OCI-LY1 (cell line): Measurements from ENCODE around the gene PRKD2.
A peak's percentile ranks its signal among the peaks of the same experiment; 100 is the strongest.

ENCODE experiments used
- H2AFZ ChIP-seq: fragments of 200-600 bp; sonication (generic), shearing (Covaris generic); 2 replicates; pipeline ENCODE4 v1.6.0; 2014; ENCODE audit warnings: antibody characterized with exemption, mild to moderate bottlenecking, low read length
- H3F3A ChIP-seq: fragments of 200-600 bp; sonication (generic), shearing (Covaris generic); 2 replicates; pipeline ENCODE4 v1.6.0; 2014; ENCODE audit warnings: mild to moderate bottlenecking, antibody characterized with exemption, low read length, moderate library complexity; ENCODE audit not compliant: insufficient read depth
- H3K27ac ChIP-seq: fragments of 200-600 bp; sonication (generic); 2 replicates; pipeline ENCODE4 v1.5.1; 2014; ENCODE audit warnings: low read length, mixed run types, mild to moderate bottlenecking, low read depth; ENCODE audit not compliant: poor library complexity, severe bottlenecking
- H3K27me3 ChIP-seq: fragments of 200-600 bp; sonication (generic); 2 replicates; pipeline ENCODE4 v1.6.0; 2014; ENCODE audit warnings: antibody characterized with exemption, mild to moderate bottlenecking, low read length, moderate library complexity; ENCODE audit not compliant: insufficient read depth
- H3K36me3 ChIP-seq: fragments of 200-600 bp; sonication (generic); 2 replicates; pipeline ENCODE4 v1.6.1; 2014; ENCODE audit warnings: mild to moderate bottlenecking, antibody characterized with exemption, low read length, moderate library complexity, mixed read lengths; ENCODE audit not compliant: insufficient read depth
- H3K4me1 ChIP-seq: fragments of 200-600 bp; sonication (generic); 2 replicates; pipeline ENCODE4 v1.5.1; 2014; ENCODE audit warnings: mild to moderate bottlenecking, low read length, moderate library complexity; ENCODE audit not compliant: insufficient read depth, severe bottlenecking
- H3K4me2 ChIP-seq: fragments of 200-600 bp; sonication (generic), shearing (Covaris generic); 2 replicates; pipeline ENCODE4 v1.6.1; 2014; ENCODE audit warnings: low read length
- H3K4me3 ChIP-seq: fragments of 200-600 bp; sonication (generic); 2 replicates; pipeline ENCODE4 v1.5.1; 2014; ENCODE audit warnings: low read length, low read depth, mild to moderate bottlenecking, mixed read lengths; ENCODE audit not compliant: poor library complexity, severe bottlenecking
- H3K79me2 ChIP-seq: fragments of 200-600 bp; shearing (Covaris generic); 2 replicates; pipeline ENCODE4 v1.6.1; 2016; ENCODE audit warnings: mixed run types, low read length, mixed read lengths; ENCODE audit not compliant: insufficient read depth
- H3K9ac ChIP-seq: fragments of 200-600 bp; sonication (generic), shearing (Covaris generic); 2 replicates; pipeline ENCODE4 v1.6.1; 2014; ENCODE audit warnings: mild to moderate bottlenecking, low read length, mixed read lengths
- H3K9me2 ChIP-seq: fragments of 200-600 bp; sonication (generic), shearing (Covaris generic); 2 replicates; pipeline ENCODE4 v1.6.1; 2014; ENCODE audit warnings: low read depth, mild to moderate bottlenecking, low read length, mixed read lengths
- H3K9me3 ChIP-seq: fragments of 200-600 bp; shearing (Covaris generic); 2 replicates; pipeline ENCODE4 v1.6.1; 2014; ENCODE audit warnings: low read length, mixed read lengths
- H4K20me1 ChIP-seq: fragments of 200-600 bp; sonication (generic), shearing (Covaris generic); 2 replicates; pipeline ENCODE4 v1.6.0; 2016; ENCODE audit warnings: mild to moderate bottlenecking, low read length; ENCODE audit not compliant: insufficient read depth
- CTCF ChIP-seq: fragments of 200-600 bp; sonication (generic), shearing (Covaris generic); IDR thresholded peaks from 2 replicates; pipeline ENCODE4 v1.5.1; 2017; ENCODE audit warnings: mild to moderate bottlenecking, antibody characterized with exemption, low read length, moderate library complexity, mixed read lengths
- EZH2 ChIP-seq: fragments of 200-600 bp; sonication (generic), shearing (Covaris generic); IDR thresholded peaks from 2 replicates; pipeline ENCODE4 v1.8.0; 2017; ENCODE audit warnings: borderline replicate concordance, mixed run types, mild to moderate bottlenecking, antibody characterized with exemption, low read length, moderate library complexity, mixed read lengths

PRKD2 gene

GRCh38 chr19:46718934-46719622 lies 2.2 kb upstream of the PRKD2 start:
- H3K9me2 ChIP-seq = no peaks in the 10 kb centered on the region
- 0 out of 2 replicates have a peak, but pooled peaks cover 5% of the 10 kb centered on the region for H3F3A ChIP-seq
- H3K9ac ChIP-seq = peak overlapping the region; percentile 29; the same call in 1 of the 2 replicates
- H3K4me3 ChIP-seq = no peak overlapping the region
- H2AFZ ChIP-seq = no peak overlapping the region
- H4K20me1 ChIP-seq = no peaks in the 10 kb centered on the region
- peak overlapping the region; percentile 82 for H3K27ac ChIP-seq
- no peaks in the 10 kb centered on the region for H3K27me3 ChIP-seq
- H3K36me3 ChIP-seq = peaks cover 39% of the 10 kb centered on the region; the same call in 1 of the 2 replicates
- H3K79me2 ChIP-seq = no peaks in the 10 kb centered on the region
- H3K9me3 ChIP-seq = no peaks in the 10 kb centered on the region
- TF ChIP-seq EZH2 (no peak), CTCF (no peak)
- peaks cover 77% of the 10 kb centered on the region for H3K4me1 ChIP-seq
- peak overlapping the region; percentile 97; the same call in 1 of the 2 replicates for H3K4me2 ChIP-seq

- Histone ChIP-seq H3K9ac (peak overlapping the region; percentile 87; the same call in 1 of the 2 replicates), H3K4me2 (peak overlapping the region; percentile 97), H2AFZ (no peak overlapping the region), H3K79me2 (no peaks in the 10 kb centered on the region), H3K27me3 (no peaks in the 10 kb centered on the region), H4K20me1 (no peaks in the 10 kb centered on the region), H3K4me3 (peak overlapping the region; percentile 89), H3F3A (0 out of 2 replicates have a peak, but pooled peaks cover 5% of the 10 kb centered on the region), H3K9me3 (no peaks in the 10 kb centered on the region), H3K4me1 (peaks cover 78% of the 10 kb centered on the region), H3K9me2 (no peaks in the 10 kb centered on the region), H3K27ac (peak overlapping the region; percentile 82), H3K36me3 (peaks cover 33% of the 10 kb centered on the region; the same call in 1 of the 2 replicates)
- TF ChIP-seq EZH2 = no peak
- no peak for TF ChIP-seq CTCF
Measured at GRCh38 chr19:46718157-46718933, 1.4 kb upstream of the PRKD2 start.

- Histone ChIP-seq H2AFZ (no peak overlapping the region), H4K20me1 (no peaks in the 10 kb centered on the region)
Measured at GRCh38 chr19:46717716-46718143, 816 bp upstream of the PRKD2 start.

More at GRCh38 chr19:46717716-46718143, 816 bp upstream of the PRKD2 start:
- TF ChIP-seq EZH2 (no peak), CTCF (no peak)
- H3K27ac ChIP-seq = peak overlapping the region; percentile 82
- H3K9me2 ChIP-seq = no peaks in the 10 kb centered on the region
- 0 out of 2 replicates have a peak, but pooled peaks cover 5% of the 10 kb centered on the region for H3F3A ChIP-seq
- H3K79me2 ChIP-seq = no peaks in the 10 kb centered on the region
- H3K9ac ChIP-seq = peak overlapping the region; percentile 87; the same call in 1 of the 2 replicates
- no peaks in the 10 kb centered on the region for H3K27me3 ChIP-seq
- H3K36me3 ChIP-seq = peaks cover 27% of the 10 kb centered on the region; the same call in 1 of the 2 replicates
- peak overlapping the region; percentile 97 for H3K4me2 ChIP-seq
- H3K4me3 ChIP-seq = peak overlapping the region; percentile 89
- peaks cover 72% of the 10 kb centered on the region for H3K4me1 ChIP-seq
- no peaks in the 10 kb centered on the region for H3K9me3 ChIP-seq
